Activated naive CD4-positive, alpha-beta T cell (primary cell): ENCODE measurements around the gene TMEM245.
A peak's percentile ranks its signal among the peaks of the same experiment; 100 is the strongest.
"Not testable (repeated sequence)": the region's sequence is repeated elsewhere in the genome, so short reads cannot be mapped to it uniquely, and the experiment has no call there.

ENCODE experiments used
- DNase-seq, 4 experiments: peaks; one replicate each; lab custom pipeline; 2025; lab: John Stamatoyannopoulos, UW

The TMEM245 gene

DNA sequence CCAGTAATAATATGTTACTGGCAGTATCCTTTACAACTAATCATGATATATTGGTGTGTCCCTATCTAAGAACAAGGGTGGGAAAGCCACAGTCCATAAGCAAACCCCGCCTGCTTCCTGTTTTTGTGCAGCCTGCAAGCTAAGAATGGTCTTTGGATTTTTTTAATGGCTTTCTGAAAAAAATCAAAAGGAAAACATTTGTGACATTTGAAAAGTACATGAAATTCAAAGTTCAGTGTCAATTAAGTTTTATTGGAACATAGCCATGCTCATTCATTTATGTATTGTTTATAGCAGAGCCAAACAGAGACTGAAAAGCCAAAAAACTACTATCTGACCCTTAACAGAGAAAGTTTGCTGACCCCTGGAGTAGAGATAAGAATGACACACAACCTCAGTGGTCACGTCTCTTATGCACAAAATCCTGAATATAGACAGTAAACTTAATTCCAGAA is 12.8 kb upstream of the TMEM245 start:
- no peak for DNase-seq

GRCh38 chr9:109129470-109130197 is 9.9 kb upstream of the TMEM245 start:
- no peak for DNase-seq

DNA sequence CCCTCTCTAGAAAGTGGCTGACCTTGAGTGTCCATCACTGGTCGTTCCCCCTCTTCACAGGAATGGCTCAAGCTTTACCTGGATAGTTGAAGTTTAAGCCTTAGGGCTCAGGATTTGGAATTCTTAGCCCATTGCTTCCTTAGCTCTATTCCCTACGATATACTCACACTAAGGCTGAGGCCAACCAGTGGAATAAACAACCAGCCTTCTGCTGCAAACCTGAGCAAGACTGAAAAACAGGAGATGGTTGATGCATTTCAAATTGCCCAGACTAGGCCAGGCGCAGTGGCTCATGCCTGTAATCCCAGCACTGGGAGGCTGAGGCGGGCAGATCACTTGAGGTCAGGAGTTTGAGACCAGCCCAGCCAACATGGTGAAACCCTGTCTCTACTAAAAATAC is 6.9 kb upstream of the TMEM245 start:
- not testable (repeated sequence) for DNase-seq

GRCh38 chr9:109124121-109124520 is 4.4 kb upstream of the TMEM245 start:
- no peak for DNase-seq

GRCh38 chr9:109122726-109123621 is 3.2 kb upstream of the TMEM245 start:
- no peak for DNase-seq

DNA sequence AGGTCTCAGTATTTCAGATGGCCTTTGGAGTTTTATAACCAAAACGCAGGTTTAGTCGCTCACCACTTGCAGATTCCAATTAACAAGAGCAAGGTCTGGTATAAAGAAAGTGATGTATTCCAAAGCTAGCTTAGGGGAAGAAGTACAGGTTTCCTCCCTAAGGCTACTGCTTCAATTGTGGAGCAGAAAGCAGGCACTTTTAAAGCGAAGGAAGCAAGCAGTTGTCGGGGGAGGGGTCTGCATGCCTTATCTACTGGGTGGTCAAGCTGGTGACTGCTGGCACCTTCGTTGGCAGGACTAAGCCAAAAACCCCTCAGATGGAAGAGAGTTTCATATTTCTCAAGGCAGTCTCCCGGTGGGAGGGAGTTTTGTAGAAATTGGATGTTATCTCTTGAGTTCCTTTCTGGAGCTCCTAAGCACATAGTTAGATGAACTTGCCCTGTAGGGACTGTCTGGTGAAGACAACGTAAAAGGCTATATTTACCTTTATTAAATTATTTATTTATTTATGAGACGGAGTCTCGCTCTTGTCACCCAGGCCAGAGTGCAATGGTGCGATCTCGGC is 1.6 kb upstream of the TMEM245 start:
- no peak for DNase-seq

DNA sequence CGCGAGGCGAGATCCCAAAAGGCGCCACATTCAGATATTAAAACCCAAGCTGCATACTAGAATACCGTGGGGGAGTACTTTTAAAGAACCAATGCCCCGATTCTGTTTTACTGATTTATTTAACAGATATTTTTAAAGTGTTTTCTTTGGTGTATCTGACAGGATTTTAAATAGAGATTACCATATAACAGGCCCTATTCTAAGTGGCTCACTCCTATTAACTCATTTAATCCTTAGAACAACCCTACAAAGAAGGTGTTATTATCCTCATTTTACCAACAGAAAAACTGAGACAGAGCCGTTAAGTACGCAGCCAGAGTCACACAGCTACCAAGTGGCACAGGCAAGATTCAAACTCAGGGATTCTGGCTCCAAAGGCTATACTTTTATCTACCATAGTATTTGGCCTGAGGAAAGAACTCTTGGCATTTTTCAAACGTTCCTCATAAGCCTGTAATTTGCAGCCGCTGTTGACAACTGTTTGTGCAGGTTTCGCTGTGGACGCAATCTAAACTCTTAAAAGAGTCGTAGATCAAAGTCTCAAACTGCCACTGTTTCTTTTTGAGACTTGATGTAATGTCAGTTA is 550 bp upstream of the TMEM245 start:
- no peak for DNase-seq

DNA sequence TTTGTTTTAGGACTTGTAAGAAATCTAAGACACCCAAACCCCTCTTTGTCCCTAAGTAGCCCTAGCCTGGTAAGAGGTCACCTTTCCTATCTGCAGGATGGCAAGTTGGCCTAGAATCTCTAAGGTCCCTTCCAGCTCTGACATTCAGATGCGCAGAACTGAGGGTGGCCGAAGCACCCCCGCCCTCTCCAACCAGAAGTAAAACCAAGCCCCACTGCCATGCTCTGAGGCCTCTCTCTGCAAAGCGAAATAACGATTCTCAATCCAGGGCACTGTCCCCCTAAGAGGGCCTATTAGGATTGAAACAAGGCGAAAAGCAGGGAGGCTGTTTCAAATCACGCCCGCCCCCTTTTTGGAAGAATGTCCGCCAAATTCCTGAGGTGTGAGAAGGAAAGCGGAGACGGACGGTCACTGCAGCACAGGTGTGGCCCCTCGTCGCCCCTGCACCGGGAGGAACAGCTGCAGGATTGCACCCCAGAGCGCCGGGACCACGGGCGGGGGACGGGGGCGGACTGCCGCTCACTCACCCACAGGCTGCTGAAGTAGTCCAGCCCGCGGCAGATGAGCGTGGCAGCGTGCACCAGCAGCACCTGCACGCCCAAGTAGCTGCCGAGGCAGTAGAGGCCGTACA is 824 bp downstream of the TMEM245 start:
- no peak for DNase-seq

DNA sequence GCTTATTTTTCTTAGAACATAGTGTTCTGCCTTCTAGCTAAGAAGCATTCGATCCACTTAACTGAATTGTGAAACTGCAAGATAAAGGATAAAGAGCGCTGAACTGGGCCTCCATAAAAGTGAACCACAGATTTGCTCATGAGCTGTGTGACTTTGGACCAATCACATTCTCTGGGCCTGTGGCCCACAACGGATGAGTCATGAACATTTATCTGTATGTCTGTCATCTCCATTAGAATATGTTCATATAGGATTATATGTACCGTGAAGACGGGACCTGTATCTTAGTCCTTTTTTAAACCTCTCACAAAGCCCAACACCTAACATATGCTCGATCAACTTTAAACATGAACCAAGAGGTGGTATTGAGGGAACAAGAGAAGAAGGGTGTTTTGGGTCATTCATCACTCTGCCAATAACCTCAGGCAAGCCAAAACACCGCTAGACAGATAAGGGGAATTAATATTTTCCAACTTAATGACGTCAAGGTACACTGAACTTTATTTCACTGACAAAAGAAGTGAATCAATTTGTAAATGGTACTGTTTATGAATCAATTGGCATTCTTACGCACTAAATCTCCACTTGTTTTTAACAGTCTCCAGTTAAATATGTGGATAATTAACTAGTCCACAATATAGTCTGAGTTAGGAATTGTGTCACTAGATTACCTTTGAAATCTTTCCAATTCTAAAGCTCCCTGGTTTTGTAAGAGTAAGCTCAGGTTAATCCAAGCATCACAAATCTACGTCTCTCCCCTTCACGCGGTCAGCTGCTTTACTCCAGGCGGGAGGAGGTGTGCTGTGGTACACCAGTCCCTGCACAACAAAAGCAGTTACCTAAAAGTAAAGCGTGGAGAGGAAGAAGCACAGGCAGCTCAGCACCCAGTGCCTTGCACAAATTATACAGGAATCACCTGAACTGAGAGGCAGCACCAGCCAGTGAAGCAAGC is 1.6 kb downstream of the TMEM245 start:
- DNase-seq, result peak in 1 of 4 experiments; percentile 28

GRCh38 chr9:109115931-109116526 is 3.7 kb downstream of the TMEM245 start:
- no peak for DNase-seq

DNA sequence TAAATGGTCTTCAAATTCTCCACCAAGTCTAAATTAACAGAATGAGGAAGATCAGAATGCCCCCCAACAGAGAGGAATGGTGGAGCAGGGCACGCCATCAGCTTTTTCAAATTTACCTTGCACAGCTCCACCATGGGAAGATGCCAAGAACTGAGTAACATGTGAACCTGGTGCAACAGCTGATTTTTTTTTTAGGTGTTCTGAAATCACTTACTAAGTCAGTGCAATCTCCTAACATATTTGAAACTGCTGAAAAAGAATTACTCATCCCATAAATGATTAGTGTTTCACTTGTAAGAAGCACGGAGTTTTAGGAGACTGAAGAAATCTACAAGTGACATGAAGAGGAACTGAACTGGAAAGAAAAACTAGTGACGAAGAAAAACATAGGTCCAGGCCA is 5.1 kb downstream of the TMEM245 start:
- DNase-seq, result no peak

DNA sequence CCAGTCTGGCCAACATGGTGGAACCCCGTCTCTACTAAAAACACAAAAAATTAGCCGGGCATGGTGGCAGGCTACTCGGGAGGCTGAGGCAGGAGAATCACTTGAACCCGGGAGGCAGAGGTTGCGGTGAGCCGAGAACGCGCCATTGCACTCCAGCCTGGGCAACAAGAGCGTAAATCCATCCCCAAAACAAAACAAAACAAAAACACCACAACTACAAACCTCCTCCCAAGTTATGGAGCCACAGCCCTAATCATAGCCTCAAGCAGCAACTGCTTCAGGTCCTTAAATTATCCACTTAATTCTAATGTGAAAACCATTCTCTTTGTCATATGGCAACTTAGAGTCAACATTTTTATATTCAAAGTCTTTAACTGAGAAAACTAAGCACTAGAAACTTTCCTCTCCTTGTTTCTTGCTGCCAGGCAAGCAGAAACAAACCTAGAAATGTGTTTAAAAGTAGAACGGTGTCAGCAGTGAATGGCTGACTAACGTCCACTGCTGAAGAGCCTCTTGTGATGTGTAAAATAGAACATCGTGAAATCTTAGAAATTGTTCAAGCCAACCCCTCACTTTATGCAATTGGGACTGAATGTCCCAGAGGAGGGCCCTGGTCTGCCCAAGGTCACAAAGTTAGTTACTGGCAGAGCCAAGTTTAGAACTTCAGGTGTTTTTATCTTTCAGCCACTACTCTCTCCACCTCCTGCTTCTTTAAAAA is 5.7 kb downstream of the TMEM245 start:
- no peak for DNase-seq

DNA sequence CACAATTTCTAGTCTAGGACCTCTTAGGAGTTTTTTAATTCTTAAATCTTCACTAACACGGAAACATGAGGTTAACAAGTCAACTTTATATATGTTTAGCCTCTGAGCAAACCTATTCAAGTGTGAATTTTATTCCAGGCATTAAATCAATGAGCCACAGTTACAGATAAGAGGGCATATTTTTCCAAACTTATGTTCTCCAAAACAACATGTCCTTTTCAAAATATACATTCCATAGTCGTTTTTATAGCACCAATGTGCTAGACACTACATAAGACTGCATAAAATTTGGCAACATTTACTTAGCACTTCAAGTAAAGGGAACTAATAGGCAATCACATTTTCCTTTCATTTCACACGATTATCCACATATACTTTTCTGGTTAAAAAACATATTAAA is 6.5 kb downstream of the TMEM245 start:
- DNase-seq, result no peak

DNA sequence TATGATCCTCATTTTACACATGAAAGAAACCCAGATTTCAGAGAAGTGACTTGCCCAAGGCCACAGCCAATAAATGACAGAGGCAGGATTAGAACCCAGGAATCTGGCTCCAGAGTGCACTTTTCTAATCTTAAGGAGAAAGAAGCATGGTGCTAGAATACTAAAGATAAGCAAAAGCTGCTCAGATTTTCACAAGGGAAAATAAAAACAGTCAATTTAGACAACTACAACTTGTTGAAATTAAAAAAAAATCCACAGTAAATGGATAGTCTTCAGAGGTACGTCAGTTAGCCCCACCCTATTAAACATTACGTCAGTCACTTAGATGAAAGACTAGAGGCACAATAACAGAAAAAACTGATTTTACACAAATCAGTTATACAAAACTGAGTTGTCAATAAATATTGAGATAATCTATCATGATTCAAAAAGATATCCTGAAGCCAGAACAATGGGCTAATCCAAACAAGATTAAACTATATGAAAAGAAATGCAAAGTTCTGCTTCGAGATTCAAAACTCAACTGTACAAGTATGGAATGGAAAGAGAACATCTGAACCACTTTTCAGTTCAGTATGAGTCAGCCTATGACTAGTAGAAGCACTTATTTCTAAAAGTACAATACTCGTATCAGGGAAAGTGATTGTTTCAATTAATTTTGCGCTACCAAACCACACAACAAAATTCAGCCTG is 9.3 kb downstream of the TMEM245 start:
- no peak for DNase-seq

DNA sequence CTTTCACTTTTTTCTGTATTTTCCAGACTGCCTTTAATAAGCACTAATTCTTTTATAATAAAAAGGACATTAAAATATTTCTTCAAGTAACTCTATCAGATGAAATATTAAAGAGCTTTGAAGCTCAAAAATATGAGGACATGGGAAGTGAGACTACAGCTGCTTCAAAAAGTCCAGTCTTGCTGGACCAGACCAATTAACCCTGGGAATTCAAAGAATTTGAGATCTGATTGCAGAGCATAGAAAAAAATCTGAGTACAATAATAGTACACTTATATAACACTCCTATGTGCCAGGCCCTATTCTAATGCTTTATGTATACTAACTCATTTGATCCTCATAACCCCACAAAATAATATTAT is 9.8 kb downstream of the TMEM245 start:
- DNase-seq, result no peak

DNA sequence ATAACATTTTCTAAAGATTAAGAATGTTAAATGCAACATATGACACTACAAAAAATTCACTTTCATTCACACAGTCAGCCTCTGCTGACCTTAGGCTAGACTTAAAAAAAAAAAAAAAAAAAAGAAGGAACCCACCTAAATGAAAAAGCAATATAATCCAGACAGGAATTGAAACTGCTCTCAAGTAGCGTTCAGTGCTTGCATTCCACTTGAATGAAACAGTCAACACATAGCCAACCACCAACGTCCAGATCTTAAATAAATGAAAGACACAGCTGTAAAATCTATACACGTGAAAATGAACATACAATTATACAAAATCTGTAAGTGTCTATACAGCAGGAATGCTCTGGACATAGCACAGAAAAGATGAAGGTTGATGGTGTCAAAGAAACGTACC is 11.4 kb downstream of the TMEM245 start:
- DNase-seq, result no peak

GRCh38 chr9:109107402-109108240 is 12.1 kb downstream of the TMEM245 start:
- DNase-seq, result no peak

DNA sequence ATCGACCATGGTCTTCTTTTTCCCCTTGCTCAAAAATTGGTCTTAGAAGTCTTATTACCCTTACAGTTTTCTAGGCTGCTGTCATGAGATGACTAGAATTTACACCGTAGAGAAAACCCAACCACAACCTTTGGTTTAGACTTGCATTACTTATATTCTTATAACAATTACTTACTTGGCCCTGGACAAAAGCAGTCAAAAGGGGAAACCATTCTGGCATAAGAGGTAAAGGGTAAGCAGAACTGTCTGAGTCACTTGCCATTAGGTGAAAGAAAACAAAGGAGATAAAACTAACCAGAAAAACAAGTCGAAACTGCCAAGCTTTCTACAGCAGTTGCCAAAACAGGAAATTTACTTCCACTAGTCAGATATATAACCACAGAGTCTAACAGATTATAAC is 17.9 kb downstream of the TMEM245 start:
- DNase-seq, result no peak
